HEK293T (cell line): Measurements from ENCODE around the gene PMS2.
A peak's percentile ranks its signal among the peaks of the same experiment; 100 is the strongest.
"Not testable (repeated sequence)": the region's sequence is repeated elsewhere in the genome, so short reads cannot be mapped to it uniquely, and the experiment has no call there.

Experiments used
- CTCF ChIA-PET: fragments of 350-600 bp; formaldehyde crosslinking; extraction: SDS; loops from one replicate; lab custom pipeline; 2021; ENCODE audit warnings: antibody characterized with exemption, inconsistent platforms; lab: Yijun Ruan, JAX
- POLR2A ChIA-PET: fragments of 350-600 bp; formaldehyde crosslinking; extraction: SDS; loops from one replicate; lab custom pipeline; 2020; ENCODE audit warnings: antibody characterized with exemption, inconsistent platforms; lab: Yijun Ruan, JAX
- DNase-seq: peaks from one replicate; pipeline ENCODE4 v3.0.0; 2012; ENCODE audit warnings: mixed read lengths; ENCODE audit errors: extremely low spot score
- ARNT ChIP-seq: fragments of 450-650 bp; IDR thresholded peaks from 2 replicates; pipeline ENCODE4 v1.6.1; 2017; ENCODE audit warnings: mild to moderate bottlenecking
- BHLHE40 ChIP-seq: fragments of 450-650 bp; IDR thresholded peaks from 2 replicates; pipeline ENCODE4 v1.6.1; 2016; ENCODE audit warnings: mild to moderate bottlenecking, moderate library complexity, borderline replicate concordance
- CTBP1 ChIP-seq: fragments of 450-650 bp; IDR thresholded peaks from 2 replicates; pipeline ENCODE4 v1.6.1; 2016; ENCODE audit warnings: borderline replicate concordance
- ELF4 ChIP-seq: fragments of 450-650 bp; IDR thresholded peaks from 2 replicates; pipeline ENCODE4 v1.6.1; 2017; ENCODE audit warnings: antibody characterized with exemption
- FOXA1 ChIP-seq: fragments of 450-650 bp; IDR thresholded peaks from 2 replicates; pipeline ENCODE4 v1.6.1; 2016; ENCODE audit warnings: mild to moderate bottlenecking
- FOXK2 ChIP-seq: fragments of 450-650 bp; IDR thresholded peaks from 2 replicates; pipeline ENCODE4 v1.6.1; 2016; ENCODE audit warnings: mild to moderate bottlenecking
- FOXM1 ChIP-seq: fragments of 450-650 bp; IDR thresholded peaks from 2 replicates; pipeline ENCODE4 v1.6.1; 2017; ENCODE audit warnings: mild to moderate bottlenecking, borderline replicate concordance
- HDGF ChIP-seq: fragments of 450-650 bp; IDR thresholded peaks from 2 replicates; pipeline ENCODE4 v1.6.1; 2017; ENCODE audit warnings: antibody characterized with exemption, borderline replicate concordance
- L3MBTL2 ChIP-seq: fragments of 450-650 bp; conservative IDR thresholded peaks from 2 replicates; pipeline ENCODE4 v1.6.1; 2016; ENCODE audit warnings: mild to moderate bottlenecking
- LEF1 ChIP-seq: fragments of 450-650 bp; IDR thresholded peaks from 2 replicates; pipeline ENCODE4 v1.6.1; 2017; ENCODE audit warnings: mild to moderate bottlenecking, borderline replicate concordance
- NFRKB ChIP-seq: fragments of 450-650 bp; IDR thresholded peaks from 2 replicates; pipeline ENCODE4 v1.6.1; 2016; ENCODE audit warnings: mild to moderate bottlenecking, moderate library complexity
- PKNOX1 ChIP-seq: fragments of 450-650 bp; IDR thresholded peaks from 2 replicates; pipeline ENCODE4 v1.6.1; 2016
- SP1 ChIP-seq: fragments of 450-650 bp; IDR thresholded peaks from 2 replicates; pipeline ENCODE4 v1.6.1; 2017
- TARDBP ChIP-seq: fragments of 450-650 bp; IDR thresholded peaks from 2 replicates; pipeline ENCODE4 v1.6.1; 2016
- ZNF384 ChIP-seq: fragments of 450-650 bp; IDR thresholded peaks from 2 replicates; pipeline ENCODE4 v1.6.1; 2016

The PMS2 gene

GRCh38 chr7:6015917-6016652 is 7.2 kb upstream of the PMS2 start:
- no peak for DNase-seq
- POLR2A ChIA-PET: interaction anchor here (1.0 kb wide), 1 partner anchor 9 kb away, joined by 5 read pairs; no protein-coding TSS in a partner anchor

GRCh38 chr7:6012355-6013104 is 3.7 kb upstream of the PMS2 start:
- CTCF ChIA-PET: interaction anchor here (1.2 kb wide), 1 partner anchor 12 kb away, joined by 8 read pairs; no protein-coding TSS in a partner anchor

More at GRCh38 chr7:6015917-6016652, 7.2 kb upstream of the PMS2 start:
- CTCF ChIA-PET: no interaction called here
- TF ChIP-seq HDGF (no peak), PKNOX1 (no peak), NFRKB (no peak)

GRCh38 chr7:6011541-6011940 is 2.7 kb upstream of the PMS2 start:
- no peak for TF ChIP-seq FOXM1
- TF ChIP-seq NFRKB: no peak
- no peak for TF ChIP-seq SP1
- TF ChIP-seq ELF4: no peak
- no peak for TF ChIP-seq ARNT
- TF ChIP-seq FOXA1: no peak
- no peak for TF ChIP-seq L3MBTL2
- TF ChIP-seq LEF1: no peak
- TF ChIP-seq TARDBP: no peak
- no peak for TF ChIP-seq PKNOX1
- no peak for TF ChIP-seq ZNF384
- no peak for TF ChIP-seq CTBP1
- ChIA-PET CTCF (interaction anchor here (1.2 kb wide), 1 partner anchor 13 kb away, joined by 8 read pairs; no protein-coding TSS in a partner anchor), POLR2A (no interaction called here)
- no peak for DNase-seq

More at GRCh38 chr7:6012355-6013104, 3.7 kb upstream of the PMS2 start:
- no peak for DNase-seq
- TF ChIP-seq FOXK2 (no peak), HDGF (no peak), LEF1 (no peak), TARDBP (no peak), CTBP1 (no peak), ARNT (no peak), L3MBTL2 (no peak), NFRKB (no peak), BHLHE40 (no peak)
- POLR2A ChIA-PET: no interaction called here

- DNase-seq, POLR2A ChIA-PET, CTCF ChIA-PET: not testable (repeated sequence)
These were observed 1.5 kb upstream of the PMS2 start for GRCh38 chr7:6010370-6010769.

- peak; percentile 41; the same call in 1 of the 2 replicates for TF ChIP-seq ZNF384
- not testable (repeated sequence) for DNase-seq
- ChIA-PET CTCF (interaction anchor here (1.5 kb wide), 1 partner anchor 11 kb away, joined by 6 read pairs; no protein-coding TSS in a partner anchor), POLR2A (interaction anchor here (1.1 to 2.1 kb wide), 5 partner anchors 11 to 88 kb away, joined by 3 to 13 read pairs (median 6); no protein-coding TSS in a partner anchor)
These were observed 836 bp downstream of the PMS2 start for GRCh38 chr7:6007835-6008590.

- ChIA-PET POLR2A (no interaction called here), CTCF (no interaction called here)
- no peak for DNase-seq
- TF ChIP-seq ARNT: no peak
These were observed 1.5 kb downstream of the PMS2 start for GRCh38 chr7:6007386-6007785.

GRCh38 chr7:5997210-5997808 is 11.5 kb downstream of the PMS2 start:
- ChIA-PET POLR2A (interaction anchor here (0.6 to 1.7 kb wide), 2 partner anchors 11 to 60 kb away, joined by 3 to 10 read pairs; partner anchors contain the start of genes AIMP2 and PMS2), CTCF (interaction anchor here (0.6 to 2.1 kb wide), 7 partner anchors 12 to 337 kb away, joined by 3 to 19 read pairs (median 3); partner anchors contain the start of genes AIMP2 and PMS2)

GRCh38 chr7:5987061-5987460 is 21.8 kb downstream of the PMS2 start:
- POLR2A ChIA-PET, DNase-seq, CTCF ChIA-PET: not testable (repeated sequence)

More at GRCh38 chr7:5997210-5997808, 11.5 kb downstream of the PMS2 start:
- DNase-seq: peak; percentile 42
- TF ChIP-seq ZNF384: peak; percentile 98
- no peak for TF ChIP-seq LEF1

- POLR2A ChIA-PET, CTCF ChIA-PET, DNase-seq: not testable (repeated sequence)
These were observed 29.1 kb downstream of the PMS2 start for GRCh38 chr7:5979680-5980314.

GRCh38 chr7:5973580-5973979 is 35.3 kb downstream of the PMS2 start:
- DNase-seq, POLR2A ChIA-PET, CTCF ChIA-PET: not testable (repeated sequence)

GRCh38 chr7:5970347-5970911 is 38.4 kb downstream of the PMS2 start, which contains the start of gene RSPH10B:
TSS of gene RSPH10B (minus strand) at chr7:5970689. CDS start at chr7:5967116, 3,573 bp downstream.
- CTCF ChIA-PET, DNase-seq, POLR2A ChIA-PET: not testable (repeated sequence)
